ENCODE results near the gene RPL37A. TPM values are rescaled to one million over a fixed set of nuclear protein-coding genes. Genes with fewer than 3 reads are reported as not detected.

Gene RPL37A
- total and polyA plus RNA-seq, 12 donors = 673 to 4,521 (median 2,299) TPM

GRCh38 chr2:216491793-216492596, 6.6 kb upstream of the RPL37A start:
- TF ChIP-seq CTCF (IDR thresholded peaks at IDR 0.05) (no peak), POLR2A (IDR thresholded peaks at IDR 0.05) (no peak)
- intact Hi-C loops (cut with DNase I) = no loop called here
- H3K27ac ChIP-seq = no peak overlapping the region
- H3K27me3 ChIP-seq = no peaks in the 10 kb centered on the region
- peaks cover 6 to 16% of the 10 kb centered on the region in 2 donors for H3K4me1 ChIP-seq (replicated peaks in 1 of 2)
- WGBS, 4 donors = 83 to 90% (median 86%) methylated on average over 9 of the region's 9 CpGs
- no peak overlapping the region for H3K4me3 ChIP-seq
- DNase-seq = no peak
- H3K9me3 ChIP-seq (replicated peaks in 1 of 3) = no peaks in the 10 kb centered on the region
- no peaks in the 10 kb centered on the region for H3K36me3 ChIP-seq (replicated peaks in 1 of 2)

GRCh38 chr2:216492597-216493333, 5.9 kb upstream of the RPL37A start:
- Histone ChIP-seq H3K4me1 (replicated peaks in 1 of 2) (peaks cover 9 to 21% of the 10 kb centered on the region in 2 donors), H3K36me3 (replicated peaks in 1 of 2) (no peaks in the 10 kb centered on the region), H3K9me3 (replicated peaks in 1 of 3) (no peaks in the 10 kb centered on the region), H3K27me3 (no peaks in the 10 kb centered on the region), H3K4me3 (no peak overlapping the region), H3K27ac (no peak overlapping the region)
- no peak for TF ChIP-seq POLR2A (IDR thresholded peaks at IDR 0.05)
- TF ChIP-seq CTCF (IDR thresholded peaks at IDR 0.05) = no peak
- WGBS, 4 donors = 74 to 82% (median 80%) methylated on average over 5 to 6 of the region's 6 CpGs
- DNase-seq = no peak
- intact Hi-C loops (cut with DNase I) = no loop called here

GRCh38 chr2:216493334-216493685, 5.3 kb upstream of the RPL37A start:
- Histone ChIP-seq H3K4me3 (no peak overlapping the region), H3K36me3 (replicated peaks in 1 of 2) (no peaks in the 10 kb centered on the region), H3K9me3 (replicated peaks in 1 of 3) (no peaks in the 10 kb centered on the region), H3K27me3 (no peaks in the 10 kb centered on the region), H3K4me1 (replicated peaks in 1 of 2) (peaks cover 12 to 27% of the 10 kb centered on the region in 2 donors), H3K27ac (no peak overlapping the region)
- intact Hi-C loops (cut with DNase I) = no loop called here
- TF ChIP-seq POLR2A (IDR thresholded peaks at IDR 0.05) = no peak
- no peak for TF ChIP-seq CTCF (IDR thresholded peaks at IDR 0.05)
- WGBS, 4 donors = 95 to 100% (median 99%) methylated on average over 1 of the region's 1 CpG
- no peak for DNase-seq

GRCh38 chr2:216495656-216496055, 3.0 kb upstream of the RPL37A start:
- Histone ChIP-seq H3K4me3 (no peak overlapping the region), H3K27ac (no peak overlapping the region), H3K27me3 (no peaks in the 10 kb centered on the region), H3K9me3 (replicated peaks in 1 of 3) (no peaks in the 10 kb centered on the region), H3K4me1 (replicated peaks in 1 of 2) (peaks cover 25 to 37% of the 10 kb centered on the region in 2 donors), H3K36me3 (replicated peaks in 1 of 2) (peaks cover 0 to 10% of the 10 kb centered on the region in 2 donors)
- WGBS, 4 donors = 29 to 52% (median 37%) methylated on average over 2 of the region's 2 CpGs
- TF ChIP-seq POLR2A (IDR thresholded peaks at IDR 0.05) (no peak), CTCF (IDR thresholded peaks at IDR 0.05) (no peak)
- DNase-seq = no peak
- intact Hi-C loops (cut with DNase I) = no loop called here

Measured in adrenal gland (tissue), 12 donors.